ENCODE data around the gene CNTNAP2.

Gene CNTNAP2

GRCh38 chr7:146701166-146701565 lies 584.6 kb downstream of the CNTNAP2 start:
- no peak for DNase-seq

- DNase-seq, result no peak
Observed at GRCh38 chr7:146702898-146703297, 586.3 kb downstream of the CNTNAP2 start.

GRCh38 chr7:146709451-146710027 lies 592.9 kb downstream of the CNTNAP2 start:
- DNase-seq, result no peak

GRCh38 chr7:146713205-146713604 lies 596.6 kb downstream of the CNTNAP2 start:
- DNase-seq, result no peak

- no peak for DNase-seq
Observed at GRCh38 chr7:146713934-146714333, 597.3 kb downstream of the CNTNAP2 start.

DNA sequence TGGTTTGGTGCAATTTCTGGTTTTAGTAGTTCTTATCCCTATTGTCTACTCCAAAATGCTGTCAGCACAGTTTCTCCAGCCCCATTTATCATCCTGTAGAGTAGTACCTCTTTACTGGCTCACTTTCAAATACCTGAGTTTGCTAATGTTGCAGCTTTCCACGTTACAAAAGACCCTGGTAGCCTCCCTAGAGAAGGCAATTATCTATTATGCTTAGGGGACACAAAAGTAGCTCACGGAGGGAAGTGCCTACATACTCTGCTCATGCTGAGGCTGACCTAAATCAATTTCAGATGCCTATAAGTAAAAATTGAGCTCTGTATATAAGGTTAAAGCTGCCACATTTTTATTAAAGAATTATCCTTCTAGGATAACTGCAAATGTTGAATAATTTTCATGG lies 603.6 kb downstream of the CNTNAP2 start:
- DNase-seq, result no peak

- DNase-seq, result no peak
Observed at GRCh38 chr7:146722986-146723385, 606.4 kb downstream of the CNTNAP2 start.

DNA sequence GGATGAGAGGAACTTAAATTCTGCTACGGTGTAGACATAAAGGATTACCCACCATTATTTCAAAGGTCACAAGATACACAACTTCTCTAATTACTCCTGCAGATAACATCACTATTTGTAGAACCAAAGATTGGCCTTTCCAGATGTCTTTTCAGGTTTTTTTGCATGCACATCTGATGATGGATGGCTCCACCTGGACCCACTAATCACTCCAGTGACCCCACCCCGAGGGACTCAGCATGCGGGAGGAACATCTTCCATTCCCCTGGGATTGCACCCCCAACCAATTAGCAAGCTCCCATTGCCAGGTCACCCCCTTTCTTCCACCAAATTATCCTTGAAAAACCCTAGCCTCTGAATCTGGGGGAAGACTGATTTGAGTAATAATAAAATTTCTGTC lies 608.9 kb downstream of the CNTNAP2 start:
- DNase-seq, result no peak

DNA sequence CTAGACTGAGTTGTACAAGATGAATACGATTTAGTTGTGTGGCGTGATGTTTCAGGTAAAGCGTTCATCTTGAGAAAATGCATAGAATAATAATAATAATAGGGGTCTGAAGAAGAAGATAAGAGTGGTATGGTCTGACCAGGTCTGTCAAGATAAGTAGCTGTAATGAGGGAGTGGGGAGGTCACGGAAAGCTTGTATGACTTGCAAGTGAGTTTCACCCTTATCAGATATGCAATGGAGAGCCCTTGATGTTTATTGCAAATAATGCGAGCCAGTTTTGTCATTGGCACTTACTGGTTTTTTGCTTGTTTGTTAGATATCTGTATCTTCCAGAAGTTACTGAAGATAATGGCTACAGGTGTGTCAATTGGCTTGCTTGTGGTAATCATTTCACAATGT lies 611.5 kb downstream of the CNTNAP2 start:
- DNase-seq, result no peak

DNA sequence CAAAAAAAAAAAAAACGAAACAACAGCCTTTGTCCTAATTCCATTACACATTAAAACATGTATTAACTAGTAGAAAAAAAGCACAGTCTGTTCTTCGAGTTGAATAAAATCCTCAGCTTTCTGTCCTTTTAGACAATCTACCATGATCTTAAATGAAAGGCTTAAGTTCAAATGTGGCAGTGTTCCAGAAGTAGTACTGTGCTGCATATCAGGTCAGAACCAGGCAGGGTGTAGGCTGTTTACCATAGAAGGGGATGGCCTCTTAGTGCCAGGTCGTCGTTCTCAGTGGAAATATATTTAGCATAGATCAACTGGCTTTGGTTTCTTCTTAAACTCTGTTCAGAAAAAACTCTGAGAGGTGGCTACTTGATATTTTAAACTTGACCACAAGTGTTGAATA lies 612.0 kb downstream of the CNTNAP2 start:
- DNase-seq, result no peak

DNA sequence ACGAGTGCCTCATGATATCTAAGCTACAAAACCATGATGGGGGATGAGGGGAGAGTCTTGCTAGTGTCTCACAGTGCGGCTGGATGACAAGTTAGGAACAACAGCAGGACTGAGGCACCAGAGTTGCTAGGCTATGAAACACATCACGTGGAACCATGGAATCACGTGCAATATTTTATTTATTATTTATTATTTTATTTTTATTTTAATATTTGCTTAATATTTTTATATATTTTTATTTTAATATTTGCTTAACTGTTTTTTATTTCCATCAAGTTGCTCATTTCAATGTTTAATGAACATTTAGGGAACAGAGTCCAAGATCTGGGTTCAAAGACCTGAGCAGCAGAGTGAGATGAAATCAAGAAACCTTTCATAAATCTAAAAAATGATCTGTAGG lies 614.6 kb downstream of the CNTNAP2 start:
- no peak for DNase-seq

- no peak for DNase-seq
Observed at GRCh38 chr7:146735992-146736391, 619.4 kb downstream of the CNTNAP2 start.

DNA sequence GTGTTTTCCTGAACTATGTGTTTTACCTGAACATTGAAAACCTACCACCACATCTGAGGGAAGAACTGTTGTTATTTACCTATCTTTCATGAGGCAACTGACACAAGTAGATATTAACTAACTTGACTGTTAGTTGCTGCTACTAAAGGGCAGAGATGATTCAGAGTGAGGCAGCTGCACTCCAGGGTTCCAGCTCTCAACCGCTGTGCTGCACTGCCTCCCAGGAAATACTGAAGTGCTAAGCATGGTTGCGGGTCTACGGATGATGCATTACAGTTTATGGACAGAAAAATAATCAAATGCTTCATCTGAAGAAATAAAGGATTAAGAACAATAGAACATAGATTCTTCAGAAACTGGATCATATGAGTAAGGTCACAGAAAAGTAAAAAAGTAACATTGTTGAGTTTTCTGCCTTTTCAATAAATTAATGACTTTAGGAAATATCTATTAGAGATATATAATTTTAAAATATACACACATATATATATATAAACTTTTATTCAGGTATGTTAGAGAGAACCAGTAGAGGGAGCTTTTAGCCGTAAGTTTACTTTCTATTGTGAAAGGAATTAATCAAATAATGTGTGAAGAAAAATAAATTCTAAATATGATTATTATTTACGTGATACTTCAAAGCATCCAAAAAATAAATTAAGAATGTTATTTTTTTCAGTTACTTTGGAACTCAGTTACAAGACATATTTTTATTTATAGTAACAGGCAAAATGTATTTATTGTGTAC lies 620.0 kb downstream of the CNTNAP2 start:
- DNase-seq, result no peak

GRCh38 chr7:146740039-146740438 lies 623.4 kb downstream of the CNTNAP2 start:
- DNase-seq, result no peak

DNA sequence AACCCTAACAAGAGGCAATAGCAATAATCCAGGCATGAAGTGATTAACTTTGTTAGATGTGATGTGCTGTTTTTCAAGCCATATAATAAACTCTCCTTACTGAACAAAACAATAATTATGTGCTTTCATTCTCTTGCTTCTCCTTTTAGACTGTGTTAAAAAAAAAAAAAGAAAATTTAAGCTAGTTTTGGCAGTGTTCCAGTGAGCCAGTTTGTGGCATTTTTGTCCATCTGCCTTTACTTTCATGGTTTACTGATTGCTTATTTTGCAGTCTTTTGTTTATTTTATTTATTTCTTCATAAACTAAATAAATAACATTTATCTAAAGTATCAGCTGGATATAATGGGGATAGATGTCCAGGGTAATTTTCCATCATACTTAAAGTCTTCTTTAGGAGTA lies 625.3 kb downstream of the CNTNAP2 start:
- no peak for DNase-seq

GRCh38 chr7:146754385-146754784 lies 637.8 kb downstream of the CNTNAP2 start:
- DNase-seq, result no peak

DNA sequence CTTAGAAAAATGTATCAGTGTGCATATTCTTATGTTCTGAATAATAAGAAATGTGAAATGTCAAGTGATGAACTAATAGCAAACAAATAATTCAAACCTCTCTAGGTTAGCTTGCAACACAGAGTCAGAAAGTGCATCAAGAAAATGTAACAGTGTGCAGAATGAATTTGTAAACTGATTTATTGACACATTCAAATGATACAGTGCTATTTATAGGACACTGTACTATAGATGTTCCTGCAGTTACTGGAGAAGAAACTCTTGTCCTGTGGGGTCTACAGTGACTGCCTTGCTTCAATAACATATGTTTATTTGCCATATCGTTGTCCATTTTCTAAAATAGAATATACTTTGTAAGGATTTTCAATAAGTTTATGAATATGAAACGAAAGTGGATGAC lies 639.0 kb downstream of the CNTNAP2 start:
- DNase-seq, result no peak

GRCh38 chr7:146764458-146764857 lies 647.9 kb downstream of the CNTNAP2 start:
- DNase-seq, result no peak

DNA sequence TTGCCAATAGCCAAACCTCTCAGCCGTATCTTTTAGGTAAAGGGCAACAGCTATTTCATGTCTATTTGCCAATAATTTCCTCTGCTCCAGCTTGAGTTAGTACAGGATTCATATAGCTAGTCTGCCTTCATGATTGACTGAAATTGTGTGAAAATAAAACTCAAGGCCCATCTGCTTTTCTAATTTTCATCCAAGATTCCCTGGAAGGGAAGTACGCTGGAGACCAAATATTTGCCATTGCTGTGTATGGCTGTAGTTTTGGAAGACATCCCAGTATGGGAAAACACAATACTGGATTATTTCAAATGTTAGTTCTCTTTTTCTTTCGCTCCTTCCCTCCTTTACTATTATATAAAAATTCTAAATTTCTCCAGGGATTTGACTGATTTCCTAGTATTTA lies 652.4 kb downstream of the CNTNAP2 start:
- no peak for DNase-seq

- DNase-seq, result no peak
Observed at GRCh38 chr7:146772601-146773000, 656.0 kb downstream of the CNTNAP2 start.

DNA sequence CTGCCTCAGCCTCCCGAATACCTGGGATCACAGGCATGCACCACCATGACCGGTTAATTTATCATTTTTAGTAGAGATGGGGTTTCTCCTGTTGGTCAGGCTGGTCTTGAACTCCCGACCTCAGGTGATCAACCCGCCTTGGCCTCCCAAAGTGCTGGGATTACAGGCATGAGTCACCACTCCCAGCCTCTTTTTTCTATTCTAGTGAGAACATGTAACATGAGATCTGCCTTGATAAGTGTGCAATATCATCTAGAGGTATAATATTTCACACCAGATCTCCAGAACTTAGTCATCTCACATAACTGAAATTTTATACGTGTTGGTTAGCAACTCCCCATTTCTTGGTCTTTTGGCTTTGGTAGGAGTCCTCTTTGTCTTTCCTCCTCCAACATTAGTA lies 656.9 kb downstream of the CNTNAP2 start:
- DNase-seq, result no peak

GRCh38 chr7:146781352-146782116 lies 664.9 kb downstream of the CNTNAP2 start:
- DNase-seq, result no peak

DNA sequence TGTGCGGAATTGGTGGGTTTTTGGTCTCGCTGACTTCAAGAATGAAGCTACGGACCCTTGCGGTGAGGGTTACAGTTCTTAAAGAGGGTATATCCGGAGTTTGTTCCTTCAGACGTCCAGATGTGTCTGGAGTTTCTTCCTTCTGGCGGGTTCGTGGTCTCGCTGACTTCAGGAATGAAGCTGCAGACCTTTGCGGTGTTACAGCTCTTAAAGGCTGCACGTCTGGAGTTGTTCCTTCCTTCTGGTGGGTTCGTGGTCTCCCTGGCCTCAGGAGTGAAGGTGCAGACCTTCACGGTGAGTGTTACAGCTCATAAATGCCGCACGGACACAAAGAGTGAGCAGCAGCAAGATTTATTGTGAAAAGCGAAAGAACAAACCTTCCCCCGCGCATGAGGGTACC lies 670.7 kb downstream of the CNTNAP2 start:
- no peak for DNase-seq

DNA sequence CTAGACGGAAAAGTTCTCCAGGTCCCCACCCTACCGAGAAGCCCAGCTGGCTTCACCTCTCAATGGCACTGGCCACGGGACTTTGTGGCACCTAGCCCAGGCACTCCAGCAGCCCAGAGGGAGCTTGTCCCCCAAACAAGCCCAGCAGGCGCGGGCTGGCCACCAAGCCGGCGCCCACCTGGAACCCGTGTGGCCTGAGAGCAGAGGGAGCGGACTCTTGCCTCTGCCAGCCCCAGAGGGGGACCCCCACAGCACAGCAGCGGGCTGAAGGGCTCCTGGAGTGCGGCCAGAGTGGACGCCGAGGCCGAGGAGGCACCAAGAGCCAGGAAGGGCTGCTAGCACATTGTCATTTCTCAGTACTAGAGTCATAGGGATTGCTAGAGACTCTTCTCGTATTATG lies 671.4 kb downstream of the CNTNAP2 start:
- DNase-seq, result no peak

Measured in activated naive CD4-positive, alpha-beta T cell treated with anti-CD3 and anti-CD28 coated beads, Interleukin-2, amount 50 U/mL, for 16 hours (primary cell).